ENCODE measurements around the gene UBE2O.

GRCh38 chr17:76439314-76439928, 13.5 kb downstream of the UBE2O start:
- TF ChIP-seq CTCF (conservative IDR thresholded peaks at IDR 0.05) (no peak), ZFX (IDR thresholded peaks at IDR 0.05) (no peak)

Data from C4-2B (cell line).